K562 (cell line): ENCODE data around the gene GYPC.

ENCODE experiments used
- FOXP1 ChIP-seq: sonication (generic); formaldehyde crosslinking; IDR thresholded peaks from 2 replicates; pipeline ENCODE4 v1.8.0; 2022; ENCODE audit warnings: mild to moderate bottlenecking, missing genetic modification reagents
- JUND ChIP-seq, 2 experiments: IDR thresholded peaks; 2 replicates in 1 of 2; 3 replicates in 1 of 2; pipeline ENCODE4 v1.6.1; 2011; ENCODE audit warnings: borderline replicate concordance in 2 of 2, low read depth in 2 of 2, low read length in 2 of 2, improper control_type of control experiment in 1 of 2, missing biosample characterization in 1 of 2, missing genetic modification characterization in 1 of 2, missing genetic modification reagents in 1 of 2
- NFIC ChIP-seq: fragments of 450-650 bp; IDR thresholded peaks from 2 replicates; pipeline ENCODE4 v1.6.1; 2017; ENCODE audit warnings: mild to moderate bottlenecking, inconsistent platforms
- SETDB1 ChIP-seq: IDR thresholded peaks from one replicate; pipeline ENCODE4 v1.6.1; 2012; ENCODE audit warnings: low read length, control low read depth, inconsistent platforms
- SP1 ChIP-seq: sonication (generic); formaldehyde crosslinking; IDR thresholded peaks from 2 replicates; pipeline ENCODE4 v1.8.1; 2022; ENCODE audit warnings: mild to moderate bottlenecking, missing genetic modification reagents
- ZBTB7A ChIP-seq: IDR thresholded peaks from 2 replicates; pipeline ENCODE4 v1.6.1; 2011; ENCODE audit warnings: low read depth, mild to moderate bottlenecking, low read length, moderate library complexity, borderline replicate concordance; ENCODE audit not compliant: control insufficient read depth
- TF ChIP-seq, protein P1 (sequence below): fragments of 450-650 bp; IDR thresholded peaks from 2 replicates; pipeline ENCODE4 v1.6.1; 2016; ENCODE audit warnings: mild to moderate bottlenecking
- TF ChIP-seq, protein P2 (sequence below): fragments of 250-450 bp; sonication (Bioruptor Pico); IDR thresholded peaks from 2 replicates; pipeline ENCODE4 v1.5.0; 2021
- TF ChIP-seq, protein P3 (sequence below), 3 experiments: IDR thresholded peaks in 2 of 3; conservative IDR thresholded peaks in 1 of 3; 2 replicates each; pipeline ENCODE4 v1.5.1; 2011 to 2012; ENCODE audit warnings: low read length in 3 of 3, mild to moderate bottlenecking in 3 of 3, control low read depth in 2 of 3, improper control_type of control experiment in 1 of 3, inconsistent platforms in 1 of 3, low read depth in 1 of 3, mixed read lengths in 1 of 3, moderate library complexity in 1 of 3; ENCODE audit not compliant: insufficient read depth in 2 of 3

DNA sequence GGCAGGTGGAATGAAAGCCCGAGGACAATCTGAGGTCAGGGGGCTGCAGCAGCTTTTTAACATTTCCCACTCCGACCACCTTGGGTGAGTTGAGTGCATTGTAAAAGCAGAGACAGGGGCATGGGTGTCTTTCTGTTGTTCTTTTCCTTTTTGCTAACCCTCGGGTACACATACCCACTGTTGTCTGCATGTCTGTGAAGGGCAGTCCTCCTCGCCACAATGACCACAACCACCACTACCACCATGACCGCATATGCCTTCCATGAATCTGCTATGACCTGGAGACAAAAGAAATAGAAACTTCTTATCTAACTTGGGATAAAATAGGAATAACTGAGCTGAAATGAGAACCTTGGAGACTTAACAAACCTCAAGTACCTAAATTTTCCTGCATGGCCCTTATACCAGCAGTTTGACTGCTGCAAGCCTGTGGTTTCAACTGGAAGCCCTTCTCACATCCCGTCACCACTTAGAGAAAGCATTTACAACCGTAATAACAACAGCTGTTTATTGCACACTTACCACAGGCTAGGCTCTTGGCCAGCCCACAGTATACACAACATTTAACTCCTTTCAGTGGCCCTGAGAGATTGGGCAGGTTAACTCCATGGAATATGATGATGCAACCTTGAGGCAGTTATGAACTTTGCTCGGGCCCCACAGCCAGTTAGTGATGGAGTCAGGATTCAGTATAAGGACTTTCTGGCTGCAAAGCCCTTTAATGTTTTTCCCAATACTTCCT lies 80.3 kb downstream of the GYPC start:
- TF ChIP-seq SP1, result no peak
- no peak for TF ChIP-seq FOXP1
- TF ChIP-seq NFIC, result no peak
- TF ChIP-seq SETDB1, result no peak
- no peak for TF ChIP-seq ZBTB7A
- TF ChIP-seq, protein P1, sequence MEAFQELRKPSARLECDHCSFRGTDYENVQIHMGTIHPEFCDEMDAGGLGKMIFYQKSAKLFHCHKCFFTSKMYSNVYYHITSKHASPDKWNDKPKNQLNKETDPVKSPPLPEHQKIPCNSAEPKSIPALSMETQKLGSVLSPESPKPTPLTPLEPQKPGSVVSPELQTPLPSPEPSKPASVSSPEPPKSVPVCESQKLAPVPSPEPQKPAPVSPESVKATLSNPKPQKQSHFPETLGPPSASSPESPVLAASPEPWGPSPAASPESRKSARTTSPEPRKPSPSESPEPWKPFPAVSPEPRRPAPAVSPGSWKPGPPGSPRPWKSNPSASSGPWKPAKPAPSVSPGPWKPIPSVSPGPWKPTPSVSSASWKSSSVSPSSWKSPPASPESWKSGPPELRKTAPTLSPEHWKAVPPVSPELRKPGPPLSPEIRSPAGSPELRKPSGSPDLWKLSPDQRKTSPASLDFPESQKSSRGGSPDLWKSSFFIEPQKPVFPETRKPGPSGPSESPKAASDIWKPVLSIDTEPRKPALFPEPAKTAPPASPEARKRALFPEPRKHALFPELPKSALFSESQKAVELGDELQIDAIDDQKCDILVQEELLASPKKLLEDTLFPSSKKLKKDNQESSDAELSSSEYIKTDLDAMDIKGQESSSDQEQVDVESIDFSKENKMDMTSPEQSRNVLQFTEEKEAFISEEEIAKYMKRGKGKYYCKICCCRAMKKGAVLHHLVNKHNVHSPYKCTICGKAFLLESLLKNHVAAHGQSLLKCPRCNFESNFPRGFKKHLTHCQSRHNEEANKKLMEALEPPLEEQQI, result no peak
- TF ChIP-seq, protein P2, sequence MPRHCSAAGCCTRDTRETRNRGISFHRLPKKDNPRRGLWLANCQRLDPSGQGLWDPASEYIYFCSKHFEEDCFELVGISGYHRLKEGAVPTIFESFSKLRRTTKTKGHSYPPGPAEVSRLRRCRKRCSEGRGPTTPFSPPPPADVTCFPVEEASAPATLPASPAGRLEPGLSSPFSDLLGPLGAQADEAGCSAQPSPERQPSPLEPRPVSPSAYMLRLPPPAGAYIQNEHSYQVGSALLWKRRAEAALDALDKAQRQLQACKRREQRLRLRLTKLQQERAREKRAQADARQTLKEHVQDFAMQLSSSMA, result no peak
- TF ChIP-seq JUND (IDR thresholded peaks at IDR 0.05; ENCODE audit: borderline replicate concordance, low read depth, low read length), result no peak
- no peak for TF ChIP-seq JUND (tag; IDR thresholded peaks at IDR 0.05; ENCODE audit: borderline replicate concordance, low read depth, low read length)
- TF ChIP-seq, protein P3, sequence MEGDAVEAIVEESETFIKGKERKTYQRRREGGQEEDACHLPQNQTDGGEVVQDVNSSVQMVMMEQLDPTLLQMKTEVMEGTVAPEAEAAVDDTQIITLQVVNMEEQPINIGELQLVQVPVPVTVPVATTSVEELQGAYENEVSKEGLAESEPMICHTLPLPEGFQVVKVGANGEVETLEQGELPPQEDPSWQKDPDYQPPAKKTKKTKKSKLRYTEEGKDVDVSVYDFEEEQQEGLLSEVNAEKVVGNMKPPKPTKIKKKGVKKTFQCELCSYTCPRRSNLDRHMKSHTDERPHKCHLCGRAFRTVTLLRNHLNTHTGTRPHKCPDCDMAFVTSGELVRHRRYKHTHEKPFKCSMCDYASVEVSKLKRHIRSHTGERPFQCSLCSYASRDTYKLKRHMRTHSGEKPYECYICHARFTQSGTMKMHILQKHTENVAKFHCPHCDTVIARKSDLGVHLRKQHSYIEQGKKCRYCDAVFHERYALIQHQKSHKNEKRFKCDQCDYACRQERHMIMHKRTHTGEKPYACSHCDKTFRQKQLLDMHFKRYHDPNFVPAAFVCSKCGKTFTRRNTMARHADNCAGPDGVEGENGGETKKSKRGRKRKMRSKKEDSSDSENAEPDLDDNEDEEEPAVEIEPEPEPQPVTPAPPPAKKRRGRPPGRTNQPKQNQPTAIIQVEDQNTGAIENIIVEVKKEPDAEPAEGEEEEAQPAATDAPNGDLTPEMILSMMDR (IDR thresholded peaks at IDR 0.05 in 2 of 3, conservative IDR thresholded peaks at IDR 0.05 in 1 of 3; ENCODE audit: insufficient read depth in 2 of 3, low read depth in 1 of 3, low read length in 3 of 3), result no peak
